NCI-H1694 (cell line): ENCODE measurements around the gene ARMC6.
"Not testable (repeated sequence)": the region's sequence is repeated elsewhere in the genome, so short reads cannot be mapped to it uniquely, and the experiment has no call there.

Experiments
- DNase-seq: peaks from one replicate; lab custom pipeline; 2025; lab: John Stamatoyannopoulos, UW

ARMC6 gene

DNA sequence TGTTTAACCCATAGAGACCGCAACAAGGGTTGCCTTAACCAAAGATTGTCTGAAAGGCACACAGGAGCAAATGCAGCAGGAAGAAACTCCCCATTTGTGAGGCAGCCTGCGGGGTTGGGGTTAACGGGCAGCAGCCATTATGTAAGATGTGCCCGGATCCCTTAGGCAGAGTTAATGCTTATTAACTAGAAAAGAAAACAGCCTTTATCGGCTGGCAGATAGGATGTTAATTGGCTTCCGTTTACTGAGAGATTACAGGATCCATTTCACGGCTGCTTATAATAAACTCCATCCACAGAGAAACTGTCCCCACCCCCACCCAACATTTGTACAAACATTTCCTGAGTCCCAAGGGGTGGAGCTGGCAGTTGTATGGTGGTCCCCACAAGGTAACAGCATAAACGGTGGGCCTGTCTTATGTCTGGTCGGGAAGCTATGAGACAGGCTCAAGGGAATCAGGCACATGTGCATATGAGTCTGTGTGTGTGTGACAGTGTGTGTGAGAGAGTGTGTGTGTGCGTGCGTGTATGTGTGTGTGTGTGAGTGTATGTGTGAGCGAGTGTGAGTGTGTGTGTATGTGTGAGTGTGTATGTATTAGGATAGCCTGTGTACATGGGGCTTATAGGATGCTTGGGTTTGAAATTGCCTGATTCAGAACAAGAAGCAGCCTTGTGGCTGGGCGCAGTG, 40.9 kb downstream of the ARMC6 start:
- no peak for DNase-seq

DNA sequence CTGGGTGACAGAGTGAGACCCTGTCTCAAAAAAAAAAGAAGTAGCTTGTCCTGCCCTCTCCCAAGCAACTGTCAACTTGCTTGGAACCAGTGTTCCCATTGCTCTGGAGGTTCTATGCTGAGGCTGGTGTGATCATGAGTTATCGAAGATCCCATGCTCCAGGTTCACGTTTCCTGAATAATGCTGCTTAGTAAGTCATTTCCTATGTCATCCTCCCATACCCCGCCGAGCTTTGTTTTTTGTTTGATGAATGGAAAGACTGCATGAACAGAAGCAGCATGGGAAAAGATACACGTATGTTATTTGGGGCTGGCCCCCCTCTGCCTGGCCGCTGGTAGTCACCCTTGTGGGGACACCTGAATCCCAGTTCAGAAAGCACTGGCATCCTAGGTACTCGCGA, 41.7 kb downstream of the ARMC6 start:
- no peak for DNase-seq

DNA sequence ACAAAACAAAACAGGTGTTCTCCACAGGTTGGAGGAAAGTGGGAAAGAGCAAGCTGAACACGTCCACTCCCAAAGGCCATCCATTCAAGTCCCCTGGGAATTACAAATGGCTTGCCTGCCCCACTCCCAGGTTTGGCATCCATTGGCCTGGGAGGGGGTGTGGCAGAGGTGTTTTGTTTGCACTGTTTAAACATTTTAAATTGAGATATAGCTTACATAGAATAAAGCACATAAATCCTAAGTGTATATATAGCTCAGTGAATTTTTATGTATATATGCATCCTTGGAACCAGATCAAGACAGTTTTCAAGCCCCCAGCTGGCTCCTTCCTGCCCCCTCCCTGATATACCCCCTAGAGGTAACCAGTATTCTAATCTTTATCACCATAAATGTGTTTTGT, 43.1 kb downstream of the ARMC6 start:
- DNase-seq: no peak

DNA sequence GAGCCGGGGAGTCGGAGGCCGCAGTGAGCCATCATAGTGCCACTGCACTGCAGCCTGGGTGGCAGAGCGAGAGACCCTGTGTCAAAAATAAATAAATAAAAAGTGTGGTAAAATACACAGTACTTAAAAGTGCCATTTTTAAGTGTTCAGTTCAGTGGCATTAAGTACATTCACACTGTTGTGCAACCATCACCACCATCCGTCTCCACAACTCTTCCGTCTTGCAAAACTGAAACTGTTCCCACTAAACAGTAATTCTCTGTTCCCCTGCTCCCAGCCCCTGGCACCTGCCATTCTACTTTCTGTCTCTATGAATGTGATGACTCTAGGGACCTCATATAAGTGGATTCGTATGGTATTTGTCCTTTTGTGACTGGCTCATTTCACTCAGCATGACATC, 43.7 kb downstream of the ARMC6 start:
- no peak for DNase-seq

DNA sequence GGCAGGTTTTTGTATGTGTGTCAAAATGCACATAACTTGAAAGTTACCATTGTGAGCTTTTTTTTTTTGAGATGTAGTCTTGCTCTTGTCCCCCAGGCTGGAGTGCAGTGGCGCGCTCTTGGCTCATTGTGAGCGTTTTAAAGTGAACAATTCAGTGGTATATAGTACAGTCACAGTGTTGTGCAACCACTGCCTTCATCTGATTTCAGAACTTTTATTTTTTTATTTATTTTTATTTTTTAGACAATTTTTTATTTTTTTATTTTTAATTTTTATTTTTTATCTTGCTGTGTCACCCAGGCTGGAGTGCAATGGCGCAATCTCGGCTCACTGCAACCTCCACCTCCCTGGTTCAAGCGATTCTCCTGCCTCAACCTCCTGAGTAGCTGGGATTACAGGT, 45.4 kb downstream of the ARMC6 start:
- DNase-seq: no peak

DNA sequence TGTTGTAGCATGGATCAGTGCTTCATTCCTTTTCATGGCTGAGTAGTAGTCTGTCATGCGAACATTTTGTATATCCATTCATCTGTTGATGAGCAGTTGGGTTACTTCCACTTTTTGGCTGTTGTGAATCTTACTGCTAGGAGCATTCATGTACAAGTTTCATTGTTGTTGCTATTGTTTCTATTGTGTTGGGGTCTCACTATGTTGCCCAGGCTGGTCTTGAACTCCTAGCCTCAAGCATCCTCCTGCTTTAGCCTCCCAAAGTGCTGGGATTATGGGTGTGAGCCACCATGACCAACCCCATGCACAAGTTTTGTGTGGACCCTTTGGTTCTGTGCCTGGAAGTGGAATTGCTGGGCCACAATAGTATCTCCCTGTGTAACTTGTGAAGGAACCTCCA, 46.2 kb downstream of the ARMC6 start:
- DNase-seq: no peak

DNA sequence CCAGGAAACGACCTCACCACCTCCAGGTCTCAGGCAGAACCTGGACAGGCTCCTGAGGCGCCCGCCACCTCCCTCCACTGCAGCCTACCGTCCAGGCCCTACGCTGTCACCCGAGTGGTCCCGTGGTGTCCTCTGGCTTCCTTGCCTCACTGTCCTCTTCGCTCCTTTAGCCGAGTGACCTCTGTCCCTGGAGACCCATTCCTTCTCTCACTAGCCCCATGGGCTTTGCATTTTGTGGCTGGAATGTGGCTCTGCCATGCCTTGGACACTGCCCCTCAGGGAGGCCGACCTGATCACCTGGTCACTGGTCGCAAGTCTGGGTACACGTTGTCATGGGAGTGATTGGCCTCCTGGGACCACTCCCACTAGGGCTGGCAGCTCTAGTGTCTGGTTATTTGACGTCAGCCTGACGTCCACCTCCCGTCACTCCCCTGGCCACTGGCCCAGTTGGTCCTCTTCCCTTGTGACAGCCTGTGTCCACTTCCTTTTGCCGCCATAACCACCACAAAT, 48.3 kb downstream of the ARMC6 start:
- DNase-seq: no peak

DNA sequence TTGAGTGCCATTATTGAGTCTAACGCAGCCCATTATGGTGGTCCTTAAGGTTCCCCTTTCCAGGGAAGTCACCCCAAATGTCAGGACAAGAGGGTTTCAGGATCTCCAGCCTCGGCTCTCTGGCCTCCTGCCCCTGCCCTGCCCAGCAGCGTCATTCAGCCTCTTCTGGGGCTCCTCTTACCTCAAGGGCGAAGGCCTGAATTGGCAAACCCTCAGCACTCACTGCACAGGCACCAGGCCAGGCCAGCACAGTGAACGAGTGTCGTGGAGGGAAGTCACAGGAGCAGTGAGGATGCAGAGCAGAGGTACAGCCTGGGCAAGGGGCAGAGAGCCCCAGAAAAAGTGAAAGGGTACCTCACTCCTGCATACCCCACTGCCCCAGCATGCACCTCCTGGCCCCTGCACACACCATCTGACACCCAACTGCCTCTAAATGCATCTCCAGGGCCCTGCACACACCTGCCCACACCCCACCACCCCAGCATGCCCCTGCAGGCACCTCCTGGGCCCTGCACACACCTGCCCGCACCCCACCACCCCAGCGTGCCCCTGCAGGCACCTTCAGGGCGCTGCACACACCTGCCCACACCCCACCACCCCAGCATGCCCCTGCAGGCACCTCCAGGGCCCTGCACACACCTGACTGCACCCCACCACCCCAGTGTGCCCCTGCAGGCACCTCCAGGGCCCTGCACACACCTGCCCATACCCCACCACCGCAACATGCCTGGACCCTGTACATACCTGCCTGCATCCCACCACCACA, 50.2 kb downstream of the ARMC6 start:
- no peak for DNase-seq

DNA sequence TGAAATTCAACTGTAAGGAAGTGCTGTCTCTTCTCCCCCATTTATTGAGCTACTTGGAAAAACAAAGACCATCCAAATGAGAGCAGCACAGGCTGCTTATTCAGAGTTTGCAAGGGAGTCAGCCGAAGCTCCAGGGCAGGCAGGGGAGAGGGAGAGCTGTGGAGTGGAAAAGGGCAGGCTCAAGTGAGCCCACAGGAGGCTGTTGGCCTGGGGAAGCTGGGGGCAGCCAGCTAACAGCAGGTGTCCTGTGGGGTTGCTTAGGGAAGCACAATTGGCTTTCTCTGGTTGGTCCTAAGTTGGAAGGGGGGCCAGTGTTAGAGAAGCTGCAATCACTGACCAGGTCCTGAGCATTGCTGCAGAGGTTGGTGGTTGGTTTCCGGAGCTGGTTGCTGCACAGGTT, 54.3 kb downstream of the ARMC6 start:
- no peak for DNase-seq

DNA sequence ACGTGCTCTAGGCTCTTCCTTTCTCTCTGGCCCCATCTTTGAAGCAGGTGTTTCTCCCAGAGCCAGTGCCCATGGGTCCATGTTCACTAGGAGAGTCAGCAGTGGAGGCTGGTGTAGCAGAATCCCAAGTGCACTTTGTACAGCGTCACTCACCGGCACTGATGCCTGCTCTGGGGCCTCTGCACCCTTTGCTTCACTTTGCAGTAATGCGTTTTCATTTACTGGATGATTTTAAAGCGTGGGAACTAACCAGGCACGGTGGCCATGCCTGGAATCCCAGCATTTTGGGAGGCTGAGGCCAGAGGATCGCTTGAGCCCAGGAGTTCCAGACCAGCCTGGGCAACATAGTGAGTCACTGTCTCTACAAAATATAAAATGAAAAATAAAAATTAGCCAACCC, 61.1 kb downstream of the ARMC6 start:
- DNase-seq: no peak

DNA sequence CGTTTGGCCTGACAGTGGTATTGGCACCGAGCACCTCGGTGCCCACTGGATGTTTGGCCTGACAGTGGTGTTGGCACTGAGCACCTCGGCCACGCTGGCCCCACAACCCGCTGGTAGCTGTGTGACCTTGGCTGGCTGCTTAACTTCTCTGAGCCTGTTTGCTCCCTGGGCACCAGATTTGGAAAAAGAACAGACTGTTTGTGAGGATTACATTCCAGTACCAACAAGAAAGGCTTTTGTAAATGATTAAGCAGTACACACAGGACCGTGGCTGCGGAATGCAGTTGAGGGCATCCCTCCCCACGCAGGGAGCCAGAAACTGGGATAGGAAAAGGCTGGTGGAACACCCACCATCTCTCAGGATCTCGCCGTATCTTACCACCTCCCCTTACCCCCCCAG, 62.3 kb downstream of the ARMC6 start:
- no peak for DNase-seq

DNA sequence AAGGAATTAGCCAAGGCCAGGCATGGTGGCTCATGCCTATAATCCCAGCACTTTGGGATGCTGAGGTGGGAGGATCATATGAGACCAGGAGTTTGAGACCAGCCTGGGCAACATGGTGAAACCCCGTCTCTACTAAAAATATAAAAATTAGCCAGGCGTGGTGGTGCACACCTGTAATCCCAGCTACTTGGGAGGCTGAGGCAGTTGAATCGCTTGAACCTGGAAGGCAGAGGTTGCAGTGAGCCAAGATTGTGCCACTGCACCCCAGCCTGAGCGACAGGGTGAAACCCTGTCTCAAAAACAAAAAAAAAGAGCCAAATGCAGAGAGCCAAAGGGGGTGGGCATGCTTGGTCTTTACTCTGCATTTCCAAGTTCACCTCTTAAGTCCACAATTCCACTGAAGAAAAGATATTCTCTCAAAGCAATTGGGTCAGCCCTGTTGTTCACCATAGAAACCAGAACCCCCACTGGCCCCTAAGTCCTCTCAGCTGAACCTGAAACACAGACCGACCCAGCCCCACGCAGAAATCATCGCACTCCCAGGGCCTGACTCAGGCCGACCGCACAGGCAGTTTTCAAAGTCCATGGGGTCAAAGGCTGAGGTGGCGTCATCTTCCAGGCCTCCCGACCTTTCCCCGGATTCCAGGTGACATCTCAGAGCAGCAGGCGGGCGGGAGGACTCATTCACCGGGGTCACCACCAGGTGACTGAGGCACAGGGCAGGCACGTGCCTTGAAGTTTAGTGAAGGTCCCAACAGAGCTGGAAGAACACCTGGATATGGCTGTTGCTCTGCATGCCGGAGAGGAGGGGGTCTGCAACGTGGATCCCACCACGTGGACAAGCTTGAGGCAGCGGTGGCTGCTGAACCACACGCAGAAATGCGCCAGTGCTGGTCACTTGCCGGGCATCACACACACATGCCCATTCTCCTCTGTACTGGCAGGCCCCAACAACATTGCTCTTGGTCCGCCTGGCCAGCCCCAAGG, 63.5 kb downstream of the ARMC6 start:
- DNase-seq: no peak

DNA sequence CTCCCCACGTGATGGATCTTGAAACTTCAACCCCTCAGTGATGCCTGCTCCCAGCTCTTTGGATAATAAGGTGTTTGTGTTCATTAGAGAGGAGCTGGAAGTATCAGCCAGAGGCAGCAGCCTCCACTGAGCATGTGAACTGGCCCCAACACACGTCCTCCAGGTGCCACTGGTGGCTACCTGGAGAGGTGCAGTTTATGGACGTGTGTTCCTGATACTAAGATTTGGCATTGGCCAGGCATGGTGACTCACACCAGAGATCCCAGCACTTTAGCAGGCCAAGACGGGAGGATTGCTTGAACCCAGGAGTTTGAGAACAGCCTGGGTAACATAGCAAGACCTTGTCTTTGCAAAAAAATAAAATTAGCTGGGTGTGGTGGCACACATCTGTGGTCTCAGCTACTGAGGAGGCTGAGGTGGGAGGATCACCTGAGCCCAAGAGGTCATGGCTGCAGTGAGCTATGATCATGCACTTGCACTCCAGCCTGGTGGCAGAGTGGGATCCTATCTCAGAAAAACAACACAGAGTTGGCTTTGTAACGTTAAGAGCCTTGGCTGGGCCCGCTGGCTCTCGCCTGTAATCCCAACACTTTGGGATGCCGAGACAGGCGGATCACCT, 64.8 kb downstream of the ARMC6 start:
- no peak for DNase-seq

DNA sequence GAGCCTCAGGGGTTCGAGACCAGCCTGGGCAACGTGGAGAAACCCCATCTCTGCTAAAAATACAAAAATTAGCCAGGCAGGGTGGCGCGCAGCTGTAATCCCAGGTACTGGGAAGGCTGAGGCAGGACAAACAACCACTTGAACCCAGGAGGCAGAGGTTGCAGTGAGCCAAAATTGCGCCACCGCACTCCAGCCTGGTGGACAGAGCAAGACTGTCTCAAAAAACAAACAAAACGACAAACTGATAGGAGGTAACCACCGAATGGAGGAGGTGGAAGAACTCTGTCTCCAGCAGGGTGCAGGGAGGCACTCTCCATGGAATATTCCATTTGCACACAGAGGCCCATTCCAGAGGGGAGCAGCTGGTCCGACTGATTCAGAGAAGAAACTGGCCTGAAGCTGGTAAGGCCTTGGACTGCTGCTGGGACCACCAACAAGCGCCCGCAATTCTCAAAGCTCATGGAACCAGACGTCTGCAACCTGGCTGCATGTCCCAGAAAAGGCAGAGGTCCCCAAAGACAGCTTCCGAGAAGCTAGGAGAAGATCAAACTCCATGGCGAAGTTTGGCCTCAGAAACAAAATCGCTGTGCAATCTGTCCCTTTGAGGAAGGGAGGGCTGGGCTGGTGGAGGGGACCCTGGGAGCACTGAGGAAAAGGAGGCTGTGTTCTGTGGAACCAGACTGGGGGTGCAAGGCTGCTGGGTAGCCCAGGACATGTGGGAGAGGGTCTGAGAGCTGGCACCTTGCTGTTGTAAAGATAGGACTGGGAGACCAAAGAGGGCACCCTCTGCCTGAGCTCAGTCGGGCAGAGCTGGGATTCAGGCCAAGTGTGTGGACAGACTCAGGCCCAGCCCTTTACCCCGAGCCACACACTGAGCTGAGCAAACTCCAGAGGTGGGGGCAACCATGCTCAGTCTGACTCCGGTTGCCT, 65.6 kb downstream of the ARMC6 start:
- DNase-seq: no peak

DNA sequence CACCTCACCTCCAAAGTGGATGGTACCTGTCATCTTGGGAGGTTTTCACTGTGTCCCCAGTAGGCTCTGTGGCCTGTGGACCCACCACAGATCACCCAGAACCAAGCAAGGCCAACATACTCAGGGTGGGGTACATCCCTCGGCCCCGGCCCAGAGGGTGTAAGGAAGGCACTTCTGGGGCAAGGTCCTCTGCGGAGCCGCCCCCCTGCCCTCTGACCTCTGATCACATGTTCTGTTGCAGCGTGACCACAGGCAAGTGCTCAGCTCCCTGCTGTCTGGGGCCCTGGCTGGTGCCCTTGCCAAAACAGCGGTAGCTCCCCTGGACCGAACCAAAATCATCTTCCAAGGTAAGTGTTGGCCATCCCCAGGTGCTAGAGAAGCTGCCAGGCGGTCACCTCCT, 68.1 kb downstream of the ARMC6 start:
- DNase-seq: no peak

DNA sequence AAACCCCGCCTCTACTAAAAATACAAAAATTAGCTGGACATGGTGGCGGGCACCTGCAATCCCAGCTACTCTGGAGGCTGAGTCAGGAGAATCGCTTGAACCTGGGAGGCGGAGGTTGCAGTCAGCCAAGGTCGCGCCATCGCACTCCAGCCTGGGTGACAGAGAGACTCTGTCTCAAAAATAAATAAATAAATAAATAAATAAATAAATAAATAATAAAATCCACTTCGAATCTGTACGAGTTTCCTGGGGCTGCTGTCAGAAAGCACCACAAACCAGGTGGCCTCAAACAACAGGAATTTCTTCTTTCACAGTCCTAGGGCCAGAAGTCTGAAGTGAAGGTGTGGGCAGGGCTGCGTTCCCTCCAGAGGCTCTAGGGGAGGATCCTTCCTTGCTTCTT, 69.2 kb downstream of the ARMC6 start:
- DNase-seq: not testable (repeated sequence)

DNA sequence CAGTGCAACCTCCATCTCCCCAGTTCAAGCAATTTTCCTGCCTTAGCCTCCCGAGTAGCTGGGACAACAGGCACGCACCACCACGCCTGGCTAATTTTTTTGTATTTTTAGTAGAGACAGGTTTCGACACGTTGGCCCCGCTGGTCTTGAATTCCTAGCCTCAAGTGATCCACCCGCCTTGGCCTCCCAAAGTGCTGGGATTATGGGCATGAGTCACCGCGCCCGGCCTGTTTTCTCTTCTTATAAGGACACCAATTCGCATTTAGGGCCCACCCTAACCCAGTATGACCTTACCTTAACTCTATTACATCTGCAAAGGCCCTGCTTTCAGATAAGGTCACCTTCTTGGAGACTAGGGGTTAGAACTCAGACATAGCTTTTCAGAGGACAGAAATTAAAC, 69.8 kb downstream of the ARMC6 start:
- no peak for DNase-seq

DNA sequence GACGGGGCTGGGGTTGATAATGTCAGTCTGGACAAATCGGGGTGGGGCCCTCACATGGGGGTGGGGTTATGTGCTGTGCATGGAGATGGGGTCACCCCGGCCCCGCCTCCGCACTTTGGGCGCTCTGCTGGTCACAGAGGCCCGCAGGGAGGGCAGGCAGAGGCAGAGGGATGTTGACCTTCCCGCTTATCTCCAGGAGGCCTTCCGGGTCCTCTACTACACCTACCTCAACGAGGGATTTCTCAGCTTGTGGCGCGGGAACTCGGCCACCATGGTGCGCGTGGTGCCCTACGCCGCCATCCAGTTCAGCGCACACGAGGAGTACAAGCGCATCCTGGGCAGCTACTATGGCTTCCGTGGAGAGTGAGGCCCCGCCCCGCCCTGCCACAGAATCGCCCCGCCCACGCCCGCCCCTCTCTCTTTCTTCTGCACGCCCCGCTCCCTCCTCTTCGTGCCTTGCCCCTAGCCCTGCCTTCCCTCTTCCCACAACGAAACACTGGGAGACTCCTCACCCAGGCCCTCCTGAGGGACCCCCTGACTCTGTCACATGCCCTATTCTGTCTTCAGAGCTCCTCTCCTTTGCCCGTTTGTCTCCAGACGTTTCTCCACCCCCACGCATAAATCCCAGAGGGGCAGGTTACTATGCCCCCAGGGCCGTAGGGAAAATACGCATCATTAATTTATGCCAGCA, 72.1 kb downstream of the ARMC6 start:
- DNase-seq: no peak

DNA sequence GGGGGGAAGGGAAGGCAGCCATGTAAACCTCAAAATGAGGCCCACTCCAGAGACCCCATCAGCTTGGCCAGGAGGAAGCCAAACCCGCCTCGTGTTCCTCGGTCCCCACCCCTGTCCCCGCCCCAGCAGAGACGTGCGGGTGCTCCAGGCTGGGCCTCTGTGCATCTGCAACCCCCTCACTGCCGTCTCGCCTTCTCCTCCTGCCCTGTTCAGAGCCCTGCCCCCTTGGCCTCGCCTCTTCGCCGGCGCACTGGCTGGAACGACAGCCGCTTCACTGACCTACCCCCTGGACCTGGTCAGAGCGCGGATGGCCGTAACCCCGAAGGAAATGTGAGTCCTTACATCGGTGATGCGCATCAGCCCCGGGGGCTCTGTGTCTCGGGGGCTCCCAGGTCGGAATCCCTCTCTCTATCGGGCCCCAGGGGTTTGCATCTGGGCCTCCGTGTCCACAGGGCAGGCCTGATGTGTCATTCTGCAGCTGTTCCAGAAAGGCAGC, 72.7 kb downstream of the ARMC6 start:
- no peak for DNase-seq

DNA sequence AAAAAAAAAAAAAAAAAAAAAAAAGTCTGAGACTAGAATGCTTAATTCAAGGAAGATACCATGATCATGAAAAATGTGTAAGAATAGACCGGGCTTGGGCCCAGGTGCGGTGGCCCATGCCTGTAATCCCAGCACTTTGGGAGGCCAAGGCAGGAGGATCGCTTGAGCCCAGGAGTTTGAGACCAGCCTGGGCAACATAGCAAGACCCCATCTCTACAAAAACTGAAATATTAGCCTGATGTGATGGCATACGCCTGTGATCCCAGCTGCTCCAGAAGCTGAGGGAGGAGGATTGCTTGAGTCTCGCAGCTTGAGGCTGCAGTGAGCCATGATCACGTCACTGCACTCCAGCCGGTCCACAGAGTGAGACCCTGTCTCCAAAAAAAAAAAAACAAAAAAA, 73.5 kb downstream of the ARMC6 start:
- not testable (repeated sequence) for DNase-seq
